ENCODE measurements around the gene SCMH1. TPM values are rescaled to one million over a fixed set of nuclear protein-coding genes. Genes with fewer than 3 reads are reported as not detected.

Gene SCMH1
- total RNA-seq, 1 experiment from 2014 or later: 21.6 TPM

GRCh38 chr1:41003640-41004220, 238.4 kb downstream of the SCMH1 start:
- DNase-seq (ENCODE audit: low read depth): peak; percentile 100

- no peak for DNase-seq (ENCODE audit: low read depth)
Observed at GRCh38 chr1:41003127-41003639, 238.9 kb downstream of the SCMH1 start.

GRCh38 chr1:40998668-40999067, 243.4 kb downstream of the SCMH1 start:
- DNase-seq (ENCODE audit: low read depth): no peak

DNA sequence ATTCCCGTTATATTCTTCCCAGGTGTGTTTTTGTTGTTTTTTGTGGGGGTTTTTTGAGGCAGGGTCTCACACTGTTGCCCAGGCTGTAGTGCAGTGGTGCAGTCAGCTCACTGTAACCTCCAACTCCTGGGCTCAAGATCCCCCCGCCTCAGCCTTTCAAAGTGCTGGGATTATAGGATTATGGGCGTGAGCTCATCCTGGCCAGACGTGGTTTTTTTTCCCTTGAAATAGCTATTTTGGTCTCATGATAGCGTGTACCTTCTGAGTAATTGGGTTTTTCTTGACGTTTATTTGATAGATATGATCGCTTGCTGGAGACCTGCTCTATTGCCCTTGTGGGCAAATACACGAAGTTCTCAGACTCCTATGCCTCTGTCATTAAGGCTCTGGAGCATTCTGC, 245.0 kb downstream of the SCMH1 start:
- DNase-seq (ENCODE audit: low read depth): no peak

- no peak for DNase-seq (ENCODE audit: low read depth)
Observed at GRCh38 chr1:40989066-40989465, 253.0 kb downstream of the SCMH1 start.

GRCh38 chr1:40988280-40988679, 253.8 kb downstream of the SCMH1 start:
- no peak for DNase-seq (ENCODE audit: low read depth)

GRCh38 chr1:40987439-40988276, 254.4 kb downstream of the SCMH1 start:
- no peak for DNase-seq (ENCODE audit: low read depth)

DNA sequence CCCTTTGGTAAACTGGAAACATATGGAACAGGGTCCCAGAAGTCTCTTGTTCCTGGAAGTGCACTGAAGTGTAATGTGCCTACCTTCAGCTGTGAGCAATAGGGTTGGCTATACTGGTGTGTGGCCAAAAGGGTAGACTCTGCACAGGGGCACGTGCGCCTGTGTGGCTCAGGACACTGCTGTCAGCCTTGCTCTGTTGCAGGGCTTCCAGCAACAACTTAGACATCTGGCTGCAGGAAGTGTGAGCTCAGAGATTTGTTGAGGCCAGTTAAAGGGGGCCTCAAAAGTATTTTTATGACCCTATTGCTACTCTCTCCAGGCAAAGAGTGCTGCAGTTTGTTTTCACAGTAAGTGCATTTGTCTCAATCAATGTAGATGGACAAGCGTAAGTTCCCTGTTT, 255.2 kb downstream of the SCMH1 start:
- DNase-seq (ENCODE audit: low read depth): no peak

GRCh38 chr1:40986328-40986783, 255.8 kb downstream of the SCMH1 start:
- no peak for DNase-seq (ENCODE audit: low read depth)

DNA sequence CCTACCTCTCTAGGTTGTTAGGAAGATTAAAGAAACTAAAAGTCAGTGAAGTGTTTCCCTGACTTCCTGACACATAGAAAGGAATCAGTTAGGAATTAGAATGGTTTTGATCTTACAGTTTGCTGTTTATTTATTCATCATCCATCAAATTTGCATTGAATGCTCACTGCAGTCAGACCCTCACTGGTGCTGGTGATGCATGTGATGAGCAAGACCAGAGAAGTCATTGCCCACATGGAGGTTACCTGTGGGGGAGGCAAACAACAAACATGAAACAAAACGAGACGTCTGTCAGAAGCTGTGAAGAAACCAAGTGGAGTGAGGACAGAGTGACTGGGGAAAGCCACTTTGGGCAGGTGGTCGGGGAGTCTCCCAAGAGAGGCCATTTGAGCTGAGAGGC, 256.2 kb downstream of the SCMH1 start:
- no peak for DNase-seq (ENCODE audit: low read depth)

- no peak for DNase-seq (ENCODE audit: low read depth)
Observed at GRCh38 chr1:40985161-40985560, 256.9 kb downstream of the SCMH1 start.

DNA sequence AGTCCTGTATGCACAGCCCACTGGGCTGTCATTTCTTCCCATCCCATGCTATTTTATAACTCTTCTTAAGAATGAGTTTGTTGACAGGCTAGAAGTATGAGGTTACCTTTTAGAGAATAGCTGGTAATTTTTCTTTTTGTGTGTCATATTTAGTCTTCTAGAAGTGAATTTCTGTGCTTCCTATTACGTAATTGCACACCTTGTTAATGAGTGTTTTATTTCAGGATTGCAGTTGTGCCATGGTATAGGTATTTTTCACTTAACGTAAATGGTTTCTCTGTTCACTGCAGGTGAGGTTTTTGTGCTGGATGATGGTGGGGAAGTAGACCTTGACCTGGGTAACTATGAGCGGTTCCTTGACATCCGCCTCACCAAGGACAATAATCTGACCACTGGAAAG, 257.6 kb downstream of the SCMH1 start:
- DNase-seq (ENCODE audit: low read depth): no peak

DNA sequence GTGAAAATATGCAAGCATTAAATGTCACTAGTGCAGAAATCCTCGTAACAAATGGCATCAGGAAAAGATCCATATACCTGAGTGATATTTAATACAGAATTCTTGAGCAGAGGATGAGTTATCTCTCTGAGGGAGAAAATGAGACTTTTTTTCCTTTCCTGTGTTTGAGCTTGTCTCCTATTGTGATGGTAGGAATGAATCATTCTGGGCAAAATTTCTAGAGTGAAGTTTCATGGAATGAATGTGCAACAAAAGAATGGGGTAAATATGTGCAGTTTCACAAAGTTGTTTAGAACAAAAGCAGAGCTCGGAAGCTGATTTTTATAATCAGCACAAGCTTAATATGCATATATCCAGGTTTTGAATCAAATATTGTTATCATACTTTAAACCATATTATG, 258.0 kb downstream of the SCMH1 start:
- no peak for DNase-seq (ENCODE audit: low read depth)

- no peak for DNase-seq (ENCODE audit: low read depth)
Observed at GRCh38 chr1:40983286-40983685, 258.8 kb downstream of the SCMH1 start.

DNA sequence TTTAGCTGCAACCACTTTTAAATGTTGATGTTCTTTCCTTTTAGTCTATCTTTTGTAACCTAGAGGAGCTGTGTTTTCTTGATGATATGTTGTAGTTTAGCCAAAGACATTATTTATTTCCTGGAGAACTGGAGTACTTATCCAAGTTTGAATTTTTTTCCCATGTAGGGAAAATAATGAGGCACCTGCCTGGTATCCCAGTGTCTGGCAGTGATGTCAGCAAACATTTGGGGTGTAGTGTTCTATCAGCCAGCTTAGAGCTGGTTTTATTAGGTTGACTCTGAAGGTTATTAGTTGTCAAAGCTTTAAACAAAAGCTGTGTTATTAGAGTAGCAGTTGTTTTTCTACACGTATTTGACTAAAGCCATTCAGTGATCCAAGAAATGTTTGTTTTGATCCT, 259.4 kb downstream of the SCMH1 start:
- DNase-seq (ENCODE audit: low read depth): no peak

DNA sequence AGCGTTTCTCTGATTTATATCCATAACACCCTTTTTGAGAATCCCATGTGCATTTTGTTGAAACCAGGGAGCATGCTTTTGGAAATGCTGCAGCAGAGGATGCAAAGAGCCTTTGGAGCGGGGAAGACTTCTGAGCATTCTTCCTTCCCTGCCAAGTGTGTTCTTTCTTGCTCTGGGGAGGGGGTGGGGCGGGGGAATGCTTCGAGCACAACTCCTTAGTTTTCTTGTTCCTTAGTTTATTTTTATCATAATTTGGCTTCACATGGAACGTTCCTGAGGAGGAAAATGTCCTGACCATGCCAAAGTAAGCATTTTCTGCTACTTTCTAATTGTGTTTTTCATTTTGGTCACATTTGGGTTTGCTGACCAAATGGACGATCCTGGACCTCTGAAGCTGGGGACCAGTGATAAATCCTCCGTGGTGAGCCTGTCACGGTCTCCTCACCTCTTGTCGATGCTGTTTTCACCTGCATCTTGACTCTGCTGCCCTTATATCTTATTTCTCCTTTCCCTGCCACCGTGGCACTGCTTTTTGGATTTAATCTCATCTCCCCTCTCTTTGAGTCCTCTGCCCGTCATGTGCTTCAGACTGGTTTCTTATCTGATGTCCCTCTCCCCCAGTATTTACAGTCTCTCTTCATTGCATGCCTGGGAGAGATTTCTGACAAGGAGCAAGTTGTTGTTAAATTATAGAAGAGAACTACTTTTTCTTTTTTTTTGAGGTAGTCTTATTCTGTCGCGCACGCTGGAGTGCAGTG, 260.2 kb downstream of the SCMH1 start:
- DNase-seq (ENCODE audit: low read depth): no peak

DNA sequence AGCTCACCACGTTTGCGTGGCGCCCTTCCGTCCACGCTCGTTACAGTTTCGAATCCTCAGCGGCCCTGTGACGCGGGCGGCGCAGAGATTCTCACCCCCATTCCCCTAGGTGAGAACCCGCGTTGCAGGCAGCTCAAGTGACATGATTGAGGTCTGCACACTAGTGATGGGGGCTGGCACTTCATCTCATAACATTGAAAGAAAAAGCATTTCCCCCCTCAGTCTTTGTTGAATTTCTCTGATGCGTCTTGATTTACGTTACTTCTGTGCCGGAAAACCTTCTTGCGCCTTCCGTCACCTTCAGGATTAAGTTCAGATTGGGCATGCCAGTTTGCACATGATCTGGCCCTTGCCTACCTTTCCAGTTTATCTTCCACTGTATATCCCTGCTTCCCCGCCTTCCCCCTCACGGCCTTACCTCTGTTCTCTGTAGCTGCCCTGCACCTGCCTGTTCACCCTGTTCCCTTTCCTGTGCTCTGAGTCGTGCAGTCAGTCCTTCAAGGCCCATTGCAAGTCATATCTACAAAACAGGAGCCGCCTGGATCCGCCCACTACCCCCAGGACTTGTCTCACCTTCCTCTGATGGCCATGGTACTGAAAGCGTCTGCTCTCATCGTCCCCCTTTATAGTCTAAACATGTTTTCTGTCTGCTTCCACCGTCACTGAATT, 261.5 kb downstream of the SCMH1 start:
- peak; percentile 26 for DNase-seq (ENCODE audit: low read depth)

DNA sequence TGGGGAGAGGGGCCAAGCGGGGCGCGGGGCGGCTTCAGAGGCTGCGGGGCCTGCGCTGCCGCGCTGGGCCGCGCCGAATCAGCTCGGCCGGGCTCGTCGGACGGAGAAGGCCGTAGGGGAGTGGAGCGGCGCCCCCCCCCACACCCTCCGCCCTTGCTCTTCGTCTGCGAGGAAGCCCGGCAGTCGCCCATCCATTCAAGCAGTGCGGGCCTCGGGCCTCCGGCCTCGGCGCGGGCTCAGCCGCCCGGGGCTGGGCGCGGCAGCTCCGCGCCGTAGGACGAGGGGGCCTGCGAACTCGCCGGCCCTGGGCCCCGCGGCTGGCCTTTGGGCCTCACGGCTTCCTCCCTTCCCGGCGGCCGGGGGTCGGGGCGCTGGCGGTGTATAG, 262.0 kb downstream of the SCMH1 start:
- no peak for DNase-seq (ENCODE audit: low read depth)

- peak; percentile 92 for DNase-seq (ENCODE audit: low read depth)
Observed at GRCh38 chr1:40979241-40980067, 262.7 kb downstream of the SCMH1 start, which contains the start of gene CTPS1. Gene CTPS1, plus strand, starts transcription at chr1:40979696. Its CDS starts 3,595 bp downstream, at chr1:40983291.

DNA sequence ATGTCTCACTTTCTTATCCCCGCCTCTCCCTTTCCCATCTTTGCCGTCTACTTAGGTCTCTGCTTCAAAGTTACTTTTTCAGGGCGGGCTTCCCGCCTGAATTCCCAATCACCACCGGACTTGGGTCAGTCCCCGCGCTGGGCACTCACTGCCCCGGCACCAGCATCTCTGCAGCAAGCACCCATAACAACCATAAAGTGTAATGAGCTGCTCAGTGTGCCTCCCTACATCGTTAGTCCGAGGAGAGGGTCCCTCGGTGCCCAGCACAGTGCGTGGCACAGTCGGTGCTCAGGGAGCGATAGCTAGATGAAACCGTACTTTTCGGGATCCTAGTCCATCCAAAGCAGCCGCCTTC, 263.2 kb downstream of the SCMH1 start:
- DNase-seq (ENCODE audit: low read depth): no peak

GRCh38 chr1:40977716-40978115, 264.4 kb downstream of the SCMH1 start:
- DNase-seq (ENCODE audit: low read depth): no peak

All from LHCN-M2 (cell line).